HEK293T (cell line): ENCODE measurements around the gene SCO2.

Experiments used
- BHLHE40 ChIP-seq: fragments of 450-650 bp; IDR thresholded peaks from 2 replicates; pipeline ENCODE4 v1.6.1; 2016; ENCODE audit warnings: mild to moderate bottlenecking, moderate library complexity, borderline replicate concordance
- HDGF ChIP-seq: fragments of 450-650 bp; IDR thresholded peaks from 2 replicates; pipeline ENCODE4 v1.6.1; 2017; ENCODE audit warnings: antibody characterized with exemption, borderline replicate concordance

DNA sequence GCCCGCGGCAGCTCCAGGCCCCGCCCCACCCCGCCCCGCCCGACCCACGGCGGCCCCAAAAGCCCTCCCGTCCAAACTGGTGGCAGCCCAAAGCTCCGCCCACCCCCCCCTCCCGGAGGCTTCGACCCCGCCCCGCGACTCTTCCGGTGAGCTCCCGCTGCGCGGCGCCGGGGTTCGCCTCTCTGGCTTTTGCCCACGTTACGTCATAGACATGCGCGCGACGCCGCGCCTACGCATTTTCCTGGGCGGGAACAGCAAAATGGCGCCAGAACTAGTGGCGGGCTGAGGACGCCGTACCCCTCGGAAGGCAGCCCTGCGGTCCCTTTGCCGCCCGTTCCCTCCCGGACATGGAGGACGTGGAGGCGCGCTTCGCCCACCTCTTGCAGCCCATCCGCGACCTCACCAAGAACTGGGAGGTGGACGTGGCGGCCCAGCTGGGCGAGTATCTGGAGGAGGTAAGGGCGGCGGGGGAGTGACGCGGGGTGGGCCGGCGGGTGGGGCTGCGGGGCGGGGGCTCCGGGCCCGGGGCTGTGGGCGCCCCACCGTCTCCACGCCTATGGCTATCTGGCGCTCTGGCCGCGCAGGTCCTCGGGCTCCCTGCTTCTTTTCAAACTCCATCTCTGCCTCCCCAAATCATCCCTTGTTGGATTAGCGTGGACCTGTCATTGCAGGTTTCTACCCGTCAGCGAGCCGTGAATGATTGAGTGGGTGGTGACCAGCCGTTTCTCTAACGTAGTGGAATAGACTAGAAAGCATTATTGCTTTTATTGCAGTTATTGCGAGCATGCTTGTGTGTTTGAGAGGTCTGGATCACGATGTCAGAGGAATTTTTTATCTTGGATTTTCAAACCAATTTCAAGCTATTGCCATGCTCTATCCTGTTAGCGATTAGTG, 17.2 kb downstream of the SCO2 start, which contains the start of gene NCAPH2:
- TF ChIP-seq HDGF (no peak), BHLHE40 (no peak)
